K562 (cell line): ENCODE measurements around the gene ERVFRD-1. TPM values are rescaled to one million over a fixed set of nuclear protein-coding genes. Genes with fewer than 3 reads are reported as not detected.
A peak's percentile ranks its signal among the peaks of the same experiment; 100 is the strongest.

ENCODE experiments used
- ADNP ChIP-seq: fragments of 200-800 bp; sonication (Bioruptor generic); IDR thresholded peaks from 2 replicates; pipeline ENCODE4 v1.6.1; 2016; ENCODE audit warnings: missing genetic modification characterization, missing compliant biosample characterization
- ARID2 ChIP-seq: fragments of 450-650 bp; IDR thresholded peaks from 2 replicates; pipeline ENCODE4 v1.6.1; 2017; ENCODE audit warnings: antibody characterized with exemption, mild to moderate bottlenecking
- DEAF1 ChIP-seq: fragments of 450-650 bp; formaldehyde crosslinking; IDR thresholded peaks from 2 replicates; pipeline ENCODE4 v1.4.0; 2020; ENCODE audit warnings: mild to moderate bottlenecking, moderate library complexity
- EP300 ChIP-seq: IDR thresholded peaks from 2 replicates; pipeline ENCODE4 v1.6.1; 2012; ENCODE audit warnings: low read length, improper control_type of control experiment
- ETV1 ChIP-seq: fragments of 450-650 bp; conservative IDR thresholded peaks from 2 replicates; pipeline ENCODE4 v1.6.1; 2016; ENCODE audit warnings: missing genetic modification characterization, control low read depth, low read depth, missing compliant biosample characterization
- GATAD2B ChIP-seq: fragments of 450-650 bp; IDR thresholded peaks from 2 replicates; pipeline ENCODE4 v1.6.1; 2017; ENCODE audit warnings: mild to moderate bottlenecking, borderline replicate concordance
- ILK ChIP-seq: fragments of 450-650 bp; IDR thresholded peaks from 2 replicates; pipeline ENCODE4 v1.6.1; 2016; ENCODE audit warnings: missing genetic modification characterization, low read depth, mild to moderate bottlenecking, missing compliant biosample characterization, moderate library complexity, borderline replicate concordance
- MAFF ChIP-seq: IDR thresholded peaks from 2 replicates; pipeline ENCODE4 v1.6.1; 2012; ENCODE audit warnings: low read length, improper control_type of control experiment
- NR2C1 ChIP-seq, 2 experiments: fragments of 450-650 bp; IDR thresholded peaks; 2 replicates each; pipeline ENCODE4 v1.6.1; 2017; ENCODE audit warnings: mild to moderate bottlenecking in 2 of 2, antibody characterized with exemption in 1 of 2, inconsistent platforms in 1 of 2, missing compliant biosample characterization in 1 of 2, missing genetic modification characterization in 1 of 2
- OTX1 ChIP-seq: fragments of 450-650 bp; formaldehyde crosslinking; IDR thresholded peaks from 2 replicates; pipeline ENCODE4 v1.4.0; 2022; ENCODE audit warnings: mild to moderate bottlenecking
- POLR3A ChIP-seq: IDR thresholded peaks from 2 replicates; pipeline ENCODE4 v1.6.1; 2011; ENCODE audit warnings: borderline replicate concordance, mild to moderate bottlenecking, moderate library complexity; ENCODE audit not compliant: insufficient read length, insufficient read depth; ENCODE audit errors: extremely low read depth
- PRDM10 ChIP-seq: fragments of 450-650 bp; IDR thresholded peaks from 2 replicates; pipeline ENCODE4 v1.6.1; 2018; ENCODE audit not compliant: partially characterized antibody
- RAD51 ChIP-seq: fragments of 450-650 bp; IDR thresholded peaks from 2 replicates; pipeline ENCODE4 v1.7.1; 2016; ENCODE audit warnings: low read depth, mild to moderate bottlenecking, borderline replicate concordance
- RB1 ChIP-seq: fragments of 450-650 bp; IDR thresholded peaks from 2 replicates; pipeline ENCODE4 v1.6.1; 2017; ENCODE audit warnings: low read depth, mild to moderate bottlenecking
- RBM39 ChIP-seq: fragments of 200-400 bp; formaldehyde crosslinking; optimal IDR thresholded peaks from 2 replicates; pipeline ENCODE3; 2018; ENCODE audit warnings: low read depth, low read length
- ZNF436 ChIP-seq: fragments of 250-450, 450-650 bp; sonication (Bioruptor Pico); formaldehyde crosslinking; IDR thresholded peaks from 2 replicates; pipeline ENCODE4 v1.7.0; 2020; ENCODE audit warnings: mild to moderate bottlenecking
- ZNF77 ChIP-seq: fragments of 250-450 bp; sonication (Bioruptor Pico); IDR thresholded peaks from 2 replicates; pipeline ENCODE4 v1.5.0; 2020
- ZSCAN32 ChIP-seq: fragments of 450-650 bp; formaldehyde crosslinking; IDR thresholded peaks from 2 replicates; pipeline ENCODE4 v1.4.0; 2020; ENCODE audit warnings: mild to moderate bottlenecking, moderate library complexity
- polyA plus RNA-seq, 8 experiments: library from polyadenylated mRNA; depleted of rRNA in 4 of 8; stranded (reverse) in 5 of 8; unstranded in 3 of 8; fragments of >200 nt; fragmentation: Nextera tagmentation in 2 of 8; fragmentation: Illumina TruSeq in 1 of 8; extraction: Ambion mirVana in 2 of 8; extraction: Trizol in 1 of 8; gene quantifications; 2 replicates each; pipeline versions ENCODE4 v1.2.1 to v1.2.3, GENCODE V29; 2011 to 2014; ENCODE audit warnings: inconsistent platforms in 1 of 8, missing spikeins in 1 of 8
- total RNA-seq, 7 experiments: library from RNA; depleted of rRNA in 6 of 7; stranded (reverse); fragments of >200 nt in 6 of 7; fragmentation: Illumina TruSeq in 2 of 7; extraction: Trizol in 2 of 7; gene quantifications; 2 replicates each; pipeline versions ENCODE4 v1.2.1 to v1.2.3, GENCODE V29; 2011 to 2021; ENCODE audit warnings: low replicate concordance in 1 of 7
- TF ChIP-seq, protein P1 (sequence below): sonication (generic); IDR thresholded peaks from 2 replicates; pipeline ENCODE4 v1.6.1; 2016
- TF ChIP-seq, protein P2 (sequence below): sonication (generic); formaldehyde crosslinking; IDR thresholded peaks from 2 replicates; pipeline ENCODE4 v1.8.0; 2022; ENCODE audit warnings: missing genetic modification reagents, mild to moderate bottlenecking, moderate library complexity, borderline replicate concordance

The ERVFRD-1 gene
- total and polyA plus RNA-seq, 9 of the 15 experiments (the other 6 are each of a cell fraction or from before 2014, with no cell fraction given), result 0.05 to 0.14 (median 0.09) TPM; not detected in 2

- no peak for TF ChIP-seq ZNF436 (CRISPR knock-in tag)
- peak; percentile 94 for TF ChIP-seq DEAF1 (CRISPR knock-in tag)
- peak; percentile 20 for TF ChIP-seq PRDM10
- TF ChIP-seq ILK (tag), result no peak
- TF ChIP-seq POLR3A, result no peak
- peak; percentile 56; the same call in 1 of the 2 replicates for TF ChIP-seq ARID2
- TF ChIP-seq MAFF, result no peak
- TF ChIP-seq OTX1 (CRISPR knock-in tag), result no peak
- TF ChIP-seq RAD51, result no peak
- TF ChIP-seq ZNF77, result no peak
- TF ChIP-seq, protein P1, sequence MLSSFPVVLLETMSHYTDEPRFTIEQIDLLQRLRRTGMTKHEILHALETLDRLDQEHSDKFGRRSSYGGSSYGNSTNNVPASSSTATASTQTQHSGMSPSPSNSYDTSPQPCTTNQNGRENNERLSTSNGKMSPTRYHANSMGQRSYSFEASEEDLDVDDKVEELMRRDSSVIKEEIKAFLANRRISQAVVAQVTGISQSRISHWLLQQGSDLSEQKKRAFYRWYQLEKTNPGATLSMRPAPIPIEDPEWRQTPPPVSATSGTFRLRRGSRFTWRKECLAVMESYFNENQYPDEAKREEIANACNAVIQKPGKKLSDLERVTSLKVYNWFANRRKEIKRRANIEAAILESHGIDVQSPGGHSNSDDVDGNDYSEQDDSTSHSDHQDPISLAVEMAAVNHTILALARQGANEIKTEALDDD, result no peak
- TF ChIP-seq EP300, result no peak
- no peak for TF ChIP-seq GATAD2B
- TF ChIP-seq RBM39, result peak; percentile 30
- TF ChIP-seq ZSCAN32 (CRISPR knock-in tag), result no peak
- peak; percentile 62 for TF ChIP-seq ETV1
- TF ChIP-seq, protein P2, sequence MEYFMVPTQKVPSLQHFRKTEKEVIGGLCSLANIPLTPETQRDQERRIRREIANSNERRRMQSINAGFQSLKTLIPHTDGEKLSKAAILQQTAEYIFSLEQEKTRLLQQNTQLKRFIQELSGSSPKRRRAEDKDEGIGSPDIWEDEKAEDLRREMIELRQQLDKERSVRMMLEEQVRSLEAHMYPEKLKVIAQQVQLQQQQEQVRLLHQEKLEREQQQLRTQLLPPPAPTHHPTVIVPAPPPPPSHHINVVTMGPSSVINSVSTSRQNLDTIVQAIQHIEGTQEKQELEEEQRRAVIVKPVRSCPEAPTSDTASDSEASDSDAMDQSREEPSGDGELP (CRISPR knock-in tag), result no peak
- peak; percentile 23; the same call in 1 of the 2 replicates for TF ChIP-seq RB1
- TF ChIP-seq NR2C1 (IDR thresholded peaks at IDR 0.05), result peak; percentile 81
- TF ChIP-seq NR2C1 (tag; IDR thresholded peaks at IDR 0.05), result peak; percentile 82
- no peak for TF ChIP-seq ADNP (tag)
Measured at GRCh38 chr6:11144393-11144851, 32.9 kb upstream of the ERVFRD-1 start (continued).
